CD4-positive, alpha-beta T cell (primary cell): ENCODE data around the gene MMRN2. TPM values are rescaled to one million over a fixed set of nuclear protein-coding genes. Genes with fewer than 3 reads are reported as not detected.

Experiments used
- ATAC-seq: fragments of 200-7000 bp; cut with Tn5 transposase; one replicate; pipeline ENCODE4 v1.10.0; 2022; ENCODE audit warnings: mild to moderate bottlenecking; ENCODE audit not compliant: poor library complexity
- CTCF ChIA-PET: fragments of 350-600 bp; sonication (Branson Sonifier 250); formaldehyde crosslinking; loops from one replicate; lab custom pipeline; 2021; ENCODE audit warnings: antibody characterized with exemption, inconsistent platforms; lab: Charles Lee
- POLR2A ChIA-PET: fragments of 350-600 bp; sonication (Branson Sonifier 250); formaldehyde crosslinking; loops from one replicate; lab custom pipeline; 2021; ENCODE audit warnings: antibody characterized with exemption, inconsistent platforms; lab: Charles Lee
- DNase-seq, 14 experiments: peaks; one replicate each; pipeline ENCODE4 v3.0.0-alpha.2; 2013 to 2020; ENCODE audit warnings: mixed read lengths in 2 of 14
- H3K27ac ChIP-seq, 2 donors: one replicate each; pipeline versions ENCODE4 v1.5.1 to v1.7.0; 2013; ENCODE audit warnings: low read length in 2 of 2, low read depth in 1 of 2, mild to moderate bottlenecking in 1 of 2
- H3K27me3 ChIP-seq, 2 experiments: 1 replicate in 1 of 2; 2 replicates in 1 of 2; pipeline versions ENCODE4 v1.6.1 to v1.7.0; 2013; ENCODE audit warnings: low read length in 2 of 2, control low read depth in 1 of 2, mild to moderate bottlenecking in 1 of 2, moderate library complexity in 1 of 2; ENCODE audit not compliant: insufficient read depth in 2 of 2, control insufficient read depth in 1 of 2
- H3K36me3 ChIP-seq: one replicate; pipeline ENCODE4 v1.6.1; 2013; ENCODE audit warnings: low read length, control low read depth; ENCODE audit not compliant: insufficient read depth
- H3K4me1 ChIP-seq: one replicate; pipeline ENCODE4 v1.6.1; 2013; ENCODE audit warnings: low read length, control low read depth; ENCODE audit not compliant: insufficient read depth
- H3K4me3 ChIP-seq: one replicate; pipeline ENCODE4 v1.5.1; 2013; ENCODE audit warnings: mild to moderate bottlenecking, low read length, moderate library complexity
- H3K9me3 ChIP-seq, 2 experiments: 1 replicate in 1 of 2; 2 replicates in 1 of 2; pipeline versions ENCODE4 v1.6.1 to v1.7.0; 2013; ENCODE audit warnings: low read length in 2 of 2, mild to moderate bottlenecking in 2 of 2, control low read depth in 1 of 2, moderate library complexity in 1 of 2; ENCODE audit not compliant: control insufficient read depth in 1 of 2, insufficient read depth in 1 of 2
- H3K27ac Mint-ChIP-seq: one replicate; pipeline ENCODE4 v1.8.0; 2020; ENCODE audit warnings: mixed read lengths
- H3K27me3 Mint-ChIP-seq: one replicate; pipeline ENCODE4 v1.8.0; 2021; ENCODE audit warnings: mixed read lengths
- H3K36me3 Mint-ChIP-seq: one replicate; pipeline ENCODE4 v1.8.0; 2021; ENCODE audit warnings: low read depth, mixed read lengths
- H3K4me1 Mint-ChIP-seq: one replicate; pipeline ENCODE4 v1.8.0; 2021; ENCODE audit warnings: low read depth, mixed read lengths
- H3K4me3 Mint-ChIP-seq: one replicate; pipeline ENCODE4 v1.8.0; 2020; ENCODE audit warnings: mild to moderate bottlenecking, mixed read lengths
- H3K9me3 Mint-ChIP-seq: one replicate; pipeline ENCODE4 v1.8.0; 2020; ENCODE audit warnings: mixed read lengths
- CTCF ChIP-seq: fragments of 200-600 bp; IDR thresholded peaks from one replicate; pipeline ENCODE4 v1.8.0; 2022; ENCODE audit warnings: antibody characterized with exemption, mild to moderate bottlenecking
- intact Hi-C, 2 experiments: fragments of 100-400 bp; cut with DNase I in 1 of 2; cut with micrococcal nuclease in 1 of 2; formaldehyde crosslinking; loops; one replicate each; pipeline versions ENCODE4 v1.15.1 to v1.9.0; 2023 to 2025; cut with DNase I, micrococcal nuclease
- total RNA-seq, 174 experiments: library from RNA in 2 of 174; stranded (reverse) in 2 of 174; gene quantifications; one replicate each; pipeline ENCODE4 v1.2.3 and lab custom pipeline; 2021 to 2026

Gene MMRN2
- total RNA-seq, 2 experiments from 2014 or later, result 0.47 to 1.8 TPM

- H3K27me3 ChIP-seq, result no peaks in the 10 kb centered on the region
- no peak for TF ChIP-seq CTCF
- no peak for ATAC-seq
- Mint-ChIP-seq H3K27ac (no peak overlapping the region), H3K27me3 (no peaks in the 10 kb centered on the region), H3K4me3 (no peak overlapping the region), H3K36me3 (no peaks in the 10 kb centered on the region), H3K9me3 (no peaks in the 10 kb centered on the region), H3K4me1 (no peaks in the 10 kb centered on the region)
- no peaks in the 10 kb centered on the region for H3K4me1 ChIP-seq
- no peaks in the 10 kb centered on the region for H3K9me3 ChIP-seq
- DNase-seq, result no peak
- H3K36me3 ChIP-seq, result no peaks in the 10 kb centered on the region
- CTCF ChIA-PET, result no interaction called here
- no peak overlapping the region for H3K27ac ChIP-seq
- POLR2A ChIA-PET, result no interaction called here
- no peak overlapping the region for H3K4me3 ChIP-seq
- intact Hi-C loops, result no loop called here
Observed at GRCh38 chr10:86932674-86933073, 24.7 kb downstream of the MMRN2 start.

GRCh38 chr10:86931872-86932271, 25.5 kb downstream of the MMRN2 start:
- Mint-ChIP-seq H3K27me3 (no peaks in the 10 kb centered on the region), H3K36me3 (no peaks in the 10 kb centered on the region), H3K9me3 (no peaks in the 10 kb centered on the region), H3K27ac (no peak overlapping the region), H3K4me3 (no peak overlapping the region), H3K4me1 (no peaks in the 10 kb centered on the region)
- ChIA-PET POLR2A (no interaction called here), CTCF (no interaction called here)
- no peak for TF ChIP-seq CTCF
- Histone ChIP-seq H3K9me3 (no peaks in the 10 kb centered on the region), H3K27ac (no peak overlapping the region), H3K4me1 (no peaks in the 10 kb centered on the region), H3K4me3 (no peak overlapping the region), H3K36me3 (no peaks in the 10 kb centered on the region), H3K27me3 (no peaks in the 10 kb centered on the region)
- ATAC-seq, result no peak
- no peak for DNase-seq
- intact Hi-C loops, result no loop called here

- ChIA-PET POLR2A (no interaction called here), CTCF (no interaction called here)
- no peak overlapping the region for H3K27ac ChIP-seq
- no peaks in the 10 kb centered on the region for H3K27me3 ChIP-seq
- Mint-ChIP-seq H3K4me1 (no peaks in the 10 kb centered on the region), H3K9me3 (no peaks in the 10 kb centered on the region), H3K27ac (no peak overlapping the region), H3K27me3 (no peaks in the 10 kb centered on the region), H3K4me3 (no peak overlapping the region), H3K36me3 (no peaks in the 10 kb centered on the region)
- ATAC-seq (no peak), DNase-seq (no peak)
- intact Hi-C loops, result no loop called here
- no peak for TF ChIP-seq CTCF
- no peak overlapping the region for H3K4me3 ChIP-seq
- H3K36me3 ChIP-seq, result no peaks in the 10 kb centered on the region
- H3K9me3 ChIP-seq, result no peaks in the 10 kb centered on the region
- H3K4me1 ChIP-seq, result no peaks in the 10 kb centered on the region
Observed at GRCh38 chr10:86929468-86930380, 27.7 kb downstream of the MMRN2 start.
